ENCODE data around the gene NTSR1. TPM values are rescaled to one million over a fixed set of nuclear protein-coding genes. Genes with fewer than 3 reads are reported as not detected.

The NTSR1 gene
- total and polyA plus RNA-seq, 2 of the 13 experiments (the other 11 are each of a cell fraction or from before 2014, with no cell fraction given): 0.09 to 0.12 TPM

DNA sequence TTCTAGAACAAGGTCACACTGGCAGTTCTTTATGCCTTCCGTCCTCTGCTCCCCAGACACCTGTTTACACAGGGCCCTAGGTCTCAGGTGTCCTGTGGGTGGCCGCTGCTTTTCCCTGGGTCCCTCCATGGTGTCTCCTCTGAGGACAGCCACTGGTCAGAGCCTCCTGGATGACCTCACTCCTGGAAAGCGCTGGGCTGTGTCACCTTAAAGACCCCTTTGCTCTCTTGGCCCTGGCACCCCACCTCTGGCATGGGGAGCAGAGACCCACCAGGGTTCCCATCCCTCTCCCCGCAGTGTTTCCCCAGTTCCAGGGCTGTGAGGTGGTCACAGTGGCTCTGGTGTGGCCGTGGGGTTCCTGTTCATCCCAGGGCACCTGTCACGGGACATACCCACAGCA lies 33.9 kb downstream of the NTSR1 start:
- Histone ChIP-seq H3K4me2 (ENCODE audit: low read depth, low read length) (no peak overlapping the region), H3K79me2 (ENCODE audit: insufficient read depth, low read length) (no peaks in the 10 kb centered on the region), H3K27me3 (ENCODE audit: control insufficient read depth in 1 of 2, insufficient read depth in 2 of 2, low read length in 2 of 2) (peaks cover 51 to 87% of the 10 kb centered on the region in 2 experiments), H3K9me3 (ENCODE audit: low read length) (no peaks in the 10 kb centered on the region), H2AFZ (ENCODE audit: low read length) (no peak overlapping the region), H3K4me3 (replicated peaks in 1 of 3; ENCODE audit: insufficient read depth in 1 of 3, low read depth in 2 of 3, low read length in 3 of 3) (no peak overlapping the region), H3K27ac (ENCODE audit: extremely low read length, insufficient read depth, low read length) (no peak overlapping the region), H3K36me3 (replicated peaks in 1 of 2; ENCODE audit: control insufficient read depth in 1 of 2, insufficient read depth in 2 of 2, low read length in 2 of 2) (no peaks in the 10 kb centered on the region), H3K4me1 (ENCODE audit: insufficient read depth, low read length) (peaks cover 11% of the 10 kb centered on the region; the same call in 1 of the 2 replicates), H3K9ac (ENCODE audit: insufficient read depth, low read depth, low read length) (no peak overlapping the region), H4K20me1 (ENCODE audit: insufficient read depth, low read length) (no peaks in the 10 kb centered on the region; the same call in 1 of the 2 replicates)
- FAIRE-seq (no peak), ATAC-seq (no peak), DNase-seq (ENCODE audit: low spot score) (no peak)
- in situ Hi-C loops (cut with HindIII; ENCODE audit: extremely low pct_ligation_motif_present, low pct_unique_long_range_greater_than_20kb) (no loop called here), intact Hi-C loops (cut with micrococcal nuclease; ENCODE audit: unreplicated experiment) (no loop called here)
- POLR2A ChIA-PET: no interaction called here
- no TSS peak for BruUV-seq (replicated peaks)
- CTCF ChIA-PET (ENCODE audit: low intra/inter-chr PET ratio, low total read pairs): no interaction called here
- 7% methylated on average over 6 of the region's 6 CpGs for WGBS (ENCODE audit: low lambda C conversion rate)
- TF ChIP-seq, protein P1, sequence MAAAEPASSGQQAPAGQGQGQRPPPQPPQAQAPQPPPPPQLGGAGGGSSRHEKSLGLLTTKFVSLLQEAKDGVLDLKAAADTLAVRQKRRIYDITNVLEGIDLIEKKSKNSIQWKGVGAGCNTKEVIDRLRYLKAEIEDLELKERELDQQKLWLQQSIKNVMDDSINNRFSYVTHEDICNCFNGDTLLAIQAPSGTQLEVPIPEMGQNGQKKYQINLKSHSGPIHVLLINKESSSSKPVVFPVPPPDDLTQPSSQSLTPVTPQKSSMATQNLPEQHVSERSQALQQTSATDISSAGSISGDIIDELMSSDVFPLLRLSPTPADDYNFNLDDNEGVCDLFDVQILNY (CRISPR knock-in tag; conservative IDR thresholded peaks at IDR 0.05): no peak
- TF ChIP-seq SMC3 (IDR thresholded peaks at IDR 0.05; ENCODE audit: low read length) (no peak), ZNF224 (CRISPR knock-in tag; IDR thresholded peaks at IDR 0.05) (no peak), KMT2A (CRISPR knock-in tag; IDR thresholded peaks at IDR 0.05) (no peak), ZNF367 (CRISPR knock-in tag; IDR thresholded peaks at IDR 0.05; ENCODE audit: borderline replicate concordance) (no peak), ZZZ3 (CRISPR knock-in tag; IDR thresholded peaks at IDR 0.05; ENCODE audit: borderline replicate concordance) (no peak), BORCS8-MEF2B (CRISPR knock-in tag; IDR thresholded peaks at IDR 0.05) (no peak), NFYC (CRISPR knock-in tag; IDR thresholded peaks at IDR 0.05) (no peak), ZNF296 (CRISPR knock-in tag; conservative IDR thresholded peaks at IDR 0.05) (no peak), ZNF747 (CRISPR knock-in tag; IDR thresholded peaks at IDR 0.05; ENCODE audit: borderline replicate concordance) (no peak), MIER3 (CRISPR knock-in tag; IDR thresholded peaks at IDR 0.05; ENCODE audit: borderline replicate concordance) (no peak), SCMH1 (CRISPR knock-in tag; IDR thresholded peaks at IDR 0.05; ENCODE audit: borderline replicate concordance) (no peak), ZNF484 (CRISPR knock-in tag; IDR thresholded peaks at IDR 0.05; ENCODE audit: borderline replicate concordance, low read depth) (no peak), ZNF550 (CRISPR knock-in tag; IDR thresholded peaks at IDR 0.05; ENCODE audit: borderline replicate concordance) (no peak), MTF2 (CRISPR knock-in tag; IDR thresholded peaks at IDR 0.05; ENCODE audit: borderline replicate concordance) (no peak)
- TF ChIP-seq, protein P2, sequence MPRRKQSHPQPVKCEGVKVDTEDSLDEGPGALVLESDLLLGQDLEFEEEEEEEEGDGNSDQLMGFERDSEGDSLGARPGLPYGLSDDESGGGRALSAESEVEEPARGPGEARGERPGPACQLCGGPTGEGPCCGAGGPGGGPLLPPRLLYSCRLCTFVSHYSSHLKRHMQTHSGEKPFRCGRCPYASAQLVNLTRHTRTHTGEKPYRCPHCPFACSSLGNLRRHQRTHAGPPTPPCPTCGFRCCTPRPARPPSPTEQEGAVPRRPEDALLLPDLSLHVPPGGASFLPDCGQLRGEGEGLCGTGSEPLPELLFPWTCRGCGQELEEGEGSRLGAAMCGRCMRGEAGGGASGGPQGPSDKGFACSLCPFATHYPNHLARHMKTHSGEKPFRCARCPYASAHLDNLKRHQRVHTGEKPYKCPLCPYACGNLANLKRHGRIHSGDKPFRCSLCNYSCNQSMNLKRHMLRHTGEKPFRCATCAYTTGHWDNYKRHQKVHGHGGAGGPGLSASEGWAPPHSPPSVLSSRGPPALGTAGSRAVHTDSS (CRISPR knock-in tag; conservative IDR thresholded peaks at IDR 0.05): no peak
- TF ChIP-seq, protein P3, sequence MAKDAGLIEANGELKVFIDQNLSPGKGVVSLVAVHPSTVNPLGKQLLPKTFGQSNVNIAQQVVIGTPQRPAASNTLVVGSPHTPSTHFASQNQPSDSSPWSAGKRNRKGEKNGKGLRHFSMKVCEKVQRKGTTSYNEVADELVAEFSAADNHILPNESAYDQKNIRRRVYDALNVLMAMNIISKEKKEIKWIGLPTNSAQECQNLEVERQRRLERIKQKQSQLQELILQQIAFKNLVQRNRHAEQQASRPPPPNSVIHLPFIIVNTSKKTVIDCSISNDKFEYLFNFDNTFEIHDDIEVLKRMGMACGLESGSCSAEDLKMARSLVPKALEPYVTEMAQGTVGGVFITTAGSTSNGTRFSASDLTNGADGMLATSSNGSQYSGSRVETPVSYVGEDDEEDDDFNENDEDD (CRISPR knock-in tag; IDR thresholded peaks at IDR 0.05; ENCODE audit: borderline replicate concordance): no peak
- TF ChIP-seq, protein P4, sequence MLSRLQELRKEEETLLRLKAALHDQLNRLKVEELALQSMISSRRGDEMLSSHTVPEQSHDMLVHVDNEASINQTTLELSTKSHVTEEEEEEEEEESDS (CRISPR knock-in tag; IDR thresholded peaks at IDR 0.05; ENCODE audit: borderline replicate concordance): no peak
- TF ChIP-seq, protein P5, sequence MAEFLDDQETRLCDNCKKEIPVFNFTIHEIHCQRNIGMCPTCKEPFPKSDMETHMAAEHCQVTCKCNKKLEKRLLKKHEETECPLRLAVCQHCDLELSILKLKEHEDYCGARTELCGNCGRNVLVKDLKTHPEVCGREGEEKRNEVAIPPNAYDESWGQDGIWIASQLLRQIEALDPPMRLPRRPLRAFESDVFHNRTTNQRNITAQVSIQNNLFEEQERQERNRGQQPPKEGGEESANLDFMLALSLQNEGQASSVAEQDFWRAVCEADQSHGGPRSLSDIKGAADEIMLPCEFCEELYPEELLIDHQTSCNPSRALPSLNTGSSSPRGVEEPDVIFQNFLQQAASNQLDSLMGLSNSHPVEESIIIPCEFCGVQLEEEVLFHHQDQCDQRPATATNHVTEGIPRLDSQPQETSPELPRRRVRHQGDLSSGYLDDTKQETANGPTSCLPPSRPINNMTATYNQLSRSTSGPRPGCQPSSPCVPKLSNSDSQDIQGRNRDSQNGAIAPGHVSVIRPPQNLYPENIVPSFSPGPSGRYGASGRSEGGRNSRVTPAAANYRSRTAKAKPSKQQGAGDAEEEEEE (CRISPR knock-in tag; IDR thresholded peaks at IDR 0.05; ENCODE audit: borderline replicate concordance): no peak
